ENCODE measurements around the gene KRTAP4-9. TPM values are rescaled to one million over a fixed set of nuclear protein-coding genes. Genes with fewer than 3 reads are reported as not detected.

Gene KRTAP4-9
- polyA plus RNA-seq, 1 donor from 2014 or later: not detected

- H3K9me2 ChIP-seq (ENCODE audit: insufficient read depth, low read length): no peaks in the 10 kb centered on the region
- TF ChIP-seq TAF1 (IDR thresholded peaks at IDR 0.05; ENCODE audit: low read depth) (no peak), CTCF (IDR thresholded peaks at IDR 0.05; ENCODE audit: poor library complexity, severe bottlenecking) (no peak), POLR2AphosphoS5 (IDR thresholded peaks at IDR 0.05) (no peak), SMC3 (conservative IDR thresholded peaks at IDR 0.05; ENCODE audit: poor library complexity) (no peak), RAD21 (conservative IDR thresholded peaks at IDR 0.05) (no peak), EZH2 (IDR thresholded peaks at IDR 0.05; ENCODE audit: borderline replicate concordance, insufficient read depth, low read length, poor library complexity, severe bottlenecking) (no peak), EP300 (conservative IDR thresholded peaks at IDR 0.05; ENCODE audit: poor library complexity, severe bottlenecking) (no peak), MXI1 (conservative IDR thresholded peaks at IDR 0.05; ENCODE audit: poor library complexity, severe bottlenecking) (no peak), REST (IDR thresholded peaks at IDR 0.05; ENCODE audit: borderline replicate concordance) (no peak)
These were observed 19.9 kb downstream of the KRTAP4-9 start for GRCh38 chr17:41125064-41125463.

GRCh38 chr17:41126412-41126811 is 21.2 kb downstream of the KRTAP4-9 start:
- H3K27me3 ChIP-seq (ENCODE audit: insufficient read depth, low read depth, low read length): no peaks in the 10 kb centered on the region
- H3K9me3 ChIP-seq (ENCODE audit: low read length): no peaks in the 10 kb centered on the region
- H3K9ac ChIP-seq (ENCODE audit: low read length): no peak overlapping the region
- H3K79me2 ChIP-seq (replicated peaks; ENCODE audit: insufficient read depth, low read length): no peaks in the 10 kb centered on the region
- H3K4me3 ChIP-seq (ENCODE audit: low read length): no peak overlapping the region
- H4K20me1 ChIP-seq (ENCODE audit: insufficient read depth): no peaks in the 10 kb centered on the region
- H3F3A ChIP-seq (ENCODE audit: insufficient read depth, low read length, poor library complexity, severe bottlenecking): no peaks in the 10 kb centered on the region
- H3K36me3 ChIP-seq (ENCODE audit: insufficient read depth, low read length): no peaks in the 10 kb centered on the region
- H3K4me2 ChIP-seq (ENCODE audit: low read length): no peak overlapping the region
- H3K27ac ChIP-seq (ENCODE audit: low read length): no peak overlapping the region
- H3K9me2 ChIP-seq (ENCODE audit: insufficient read depth, low read length): no peaks in the 10 kb centered on the region
- no peak for TF ChIP-seq RAD21 (conservative IDR thresholded peaks at IDR 0.05)
- TF ChIP-seq EP300 (conservative IDR thresholded peaks at IDR 0.05; ENCODE audit: poor library complexity, severe bottlenecking): no peak
- TF ChIP-seq TAF1 (IDR thresholded peaks at IDR 0.05; ENCODE audit: low read depth): no peak
- TF ChIP-seq SMC3 (conservative IDR thresholded peaks at IDR 0.05; ENCODE audit: poor library complexity): no peak
- no peak for TF ChIP-seq MXI1 (conservative IDR thresholded peaks at IDR 0.05; ENCODE audit: poor library complexity, severe bottlenecking)
- TF ChIP-seq CTCF (IDR thresholded peaks at IDR 0.05; ENCODE audit: poor library complexity, severe bottlenecking): no peak
- no peak for TF ChIP-seq REST (IDR thresholded peaks at IDR 0.05; ENCODE audit: borderline replicate concordance)
- TF ChIP-seq POLR2AphosphoS5 (IDR thresholded peaks at IDR 0.05): no peak
- TF ChIP-seq EZH2 (IDR thresholded peaks at IDR 0.05; ENCODE audit: borderline replicate concordance, insufficient read depth, low read length, poor library complexity, severe bottlenecking): no peak
- no peak overlapping the region for H2AFZ ChIP-seq (ENCODE audit: low read depth, low read length)

More at GRCh38 chr17:41125064-41125463, 19.9 kb downstream of the KRTAP4-9 start:
- no peak overlapping the region for H3K27ac ChIP-seq (ENCODE audit: low read length)
- no peak overlapping the region for H3K4me2 ChIP-seq (ENCODE audit: low read length)
- no peak overlapping the region for H3K4me3 ChIP-seq (ENCODE audit: low read length)
- no peak overlapping the region for H2AFZ ChIP-seq (ENCODE audit: low read depth, low read length)
- H4K20me1 ChIP-seq (ENCODE audit: insufficient read depth): no peaks in the 10 kb centered on the region
- no peaks in the 10 kb centered on the region for H3K36me3 ChIP-seq (ENCODE audit: insufficient read depth, low read length)
- no peaks in the 10 kb centered on the region for H3K79me2 ChIP-seq (replicated peaks; ENCODE audit: insufficient read depth, low read length)
- H3F3A ChIP-seq (ENCODE audit: insufficient read depth, low read length, poor library complexity, severe bottlenecking): no peaks in the 10 kb centered on the region
- no peaks in the 10 kb centered on the region for H3K27me3 ChIP-seq (ENCODE audit: insufficient read depth, low read depth, low read length)
- no peaks in the 10 kb centered on the region for H3K9me3 ChIP-seq (ENCODE audit: low read length)
- no peak overlapping the region for H3K9ac ChIP-seq (ENCODE audit: low read length)

All from neural cell (in vitro differentiated cells).